Measurements from ENCODE around the gene TRMT44. TPM values are rescaled to one million over a fixed set of nuclear protein-coding genes. Genes with fewer than 3 reads are reported as not detected.

The TRMT44 gene
- total and polyA plus RNA-seq, 8 donors: 1.8 to 39.7 (median 8.4) TPM

DNA sequence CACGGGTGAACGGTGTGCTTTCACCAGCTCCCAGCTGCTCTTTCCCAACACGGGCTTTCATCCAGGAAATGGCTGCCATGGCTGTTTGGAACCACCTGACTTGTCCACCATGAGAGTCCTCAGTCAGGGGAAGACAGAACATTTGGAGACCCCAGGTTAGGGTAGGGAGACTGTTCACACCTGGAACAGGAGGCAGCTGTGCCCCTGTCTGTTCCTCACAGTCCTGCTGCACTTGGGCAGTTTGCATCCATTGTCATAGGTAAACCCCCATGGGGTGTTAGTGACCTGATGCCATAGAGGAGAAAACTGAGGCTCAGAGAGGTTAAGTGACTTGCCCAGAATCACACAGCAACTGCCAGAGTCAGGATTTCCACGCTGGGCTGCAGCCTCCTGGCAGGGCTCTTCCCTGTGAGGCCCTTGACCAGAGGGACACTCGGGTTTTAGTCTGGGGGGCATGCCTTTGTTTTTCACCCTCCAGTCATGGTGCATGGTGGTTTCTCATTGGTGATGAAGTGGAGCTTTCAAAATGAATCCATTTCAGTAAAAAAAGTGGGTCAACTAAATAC, 54.5 kb downstream of the TRMT44 start:
- Histone ChIP-seq H3K4me1 (no peaks in the 10 kb centered on the region), H3K9me3 (no peaks in the 10 kb centered on the region), H3K27ac (no peak overlapping the region), H3K4me3 (no peak overlapping the region), H3K36me3 (no peaks in the 10 kb centered on the region), H3K27me3 (no peaks in the 10 kb centered on the region)
- intact Hi-C loops (cut with DNase I; ENCODE audit: low total_unique reads): no loop called here
- WGBS, 5 donors: 78 to 88% (median 86%) methylated on average over 5 of the region's 5 CpGs
- DNase-seq: no peak
- no peak for TF ChIP-seq CTCF (IDR thresholded peaks at IDR 0.05)

DNA sequence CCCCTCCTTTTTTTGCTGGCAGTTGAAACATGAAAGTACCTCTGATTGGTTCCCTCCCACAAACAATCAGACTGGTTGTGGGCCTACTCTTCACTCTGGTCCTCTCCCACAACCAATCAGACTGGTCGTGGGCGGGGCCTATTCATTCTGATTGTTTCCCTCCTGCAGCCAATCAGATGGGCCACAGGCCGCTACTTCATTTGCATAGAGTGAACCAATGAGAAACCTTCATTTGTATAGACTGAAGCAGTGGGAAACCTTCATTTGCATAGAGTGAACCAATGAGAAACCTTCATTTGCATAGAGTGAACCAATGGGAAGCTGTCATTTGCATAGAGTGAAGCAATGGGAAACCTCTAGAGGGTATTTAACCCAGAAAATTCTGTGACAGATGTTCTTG, 55.2 kb downstream of the TRMT44 start:
- intact Hi-C loops (cut with DNase I; ENCODE audit: low total_unique reads): no loop called here
- H3K4me3 ChIP-seq: no peak overlapping the region
- 85 to 98% (median 93%) methylated on average over 3 of the region's 3 CpGs for whole genome bisulfite sequencing, 5 donors
- no peaks in the 10 kb centered on the region for H3K27me3 ChIP-seq
- DNase-seq: no peak
- H3K36me3 ChIP-seq: no peaks in the 10 kb centered on the region
- H3K4me1 ChIP-seq: no peaks in the 10 kb centered on the region
- no peaks in the 10 kb centered on the region for H3K9me3 ChIP-seq
- H3K27ac ChIP-seq: no peak overlapping the region
- TF ChIP-seq CTCF (IDR thresholded peaks at IDR 0.05) (no peak), POLR2A (IDR thresholded peaks at IDR 0.05) (no peak), POLR2AphosphoS5 (IDR thresholded peaks at IDR 0.05) (no peak), EP300 (IDR thresholded peaks at IDR 0.05) (no peak)

DNA sequence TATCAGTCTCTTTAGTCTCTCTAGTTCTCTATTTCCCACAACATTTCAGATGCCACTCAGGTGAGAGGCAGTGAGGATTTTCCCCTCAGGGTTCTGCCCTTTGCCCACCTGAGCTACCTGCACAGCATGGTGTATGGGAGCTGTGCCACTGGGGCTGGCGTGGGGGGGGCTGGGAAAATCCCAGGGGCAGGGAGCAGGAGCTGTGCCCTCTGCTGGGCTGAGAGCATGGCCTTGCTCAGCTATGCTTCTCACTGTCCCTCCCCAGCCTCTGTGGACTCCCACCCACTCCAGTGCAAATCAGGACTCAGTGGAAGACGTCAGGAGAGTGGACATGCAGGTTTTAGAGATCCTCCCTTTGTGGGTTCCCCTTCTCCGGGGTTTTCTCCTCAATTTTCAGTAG, 57.2 kb downstream of the TRMT44 start:
- WGBS, 5 donors: 81 to 91% (median 86%) methylated on average over 3 of the region's 3 CpGs
- intact Hi-C loops (cut with DNase I; ENCODE audit: low total_unique reads): no loop called here
- no peak for DNase-seq
- Histone ChIP-seq H3K27ac (no peak overlapping the region), H3K9me3 (no peaks in the 10 kb centered on the region), H3K4me1 (no peaks in the 10 kb centered on the region), H3K36me3 (no peaks in the 10 kb centered on the region), H3K27me3 (no peaks in the 10 kb centered on the region), H3K4me3 (no peak overlapping the region)
- TF ChIP-seq EP300 (IDR thresholded peaks at IDR 0.05) (no peak), CTCF (IDR thresholded peaks at IDR 0.05) (no peak), POLR2A (IDR thresholded peaks at IDR 0.05) (no peak), POLR2AphosphoS5 (IDR thresholded peaks at IDR 0.05) (no peak)

DNA sequence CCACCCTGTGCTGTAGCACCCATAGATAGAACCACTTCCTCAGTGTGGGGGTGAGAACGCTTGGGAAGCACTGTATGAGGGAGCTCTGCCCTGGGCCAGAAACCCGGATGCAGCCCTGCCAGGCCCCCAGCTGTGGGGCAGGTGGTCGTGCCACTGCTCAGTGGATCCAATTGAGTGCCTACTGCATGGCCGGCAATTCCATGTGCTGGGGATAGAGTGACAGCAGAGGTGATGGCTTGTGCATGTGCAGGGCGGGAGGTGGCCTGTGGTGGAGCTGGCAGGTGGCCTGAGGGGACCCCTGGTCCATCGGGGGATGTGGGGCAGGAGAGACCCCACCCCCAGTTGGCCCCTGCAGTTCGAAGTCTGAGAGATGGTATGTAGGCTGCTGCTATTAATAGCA, 60.4 kb downstream of the TRMT44 start:
- intact Hi-C loops (cut with DNase I; ENCODE audit: low total_unique reads): no loop called here
- Histone ChIP-seq H3K27me3 (no peaks in the 10 kb centered on the region), H3K36me3 (no peaks in the 10 kb centered on the region), H3K27ac (no peak overlapping the region), H3K4me3 (no peak overlapping the region), H3K4me1 (peaks cover 12 to 19% (median 16%) of the 10 kb centered on the region in 4 donors), H3K9me3 (no peaks in the 10 kb centered on the region)
- TF ChIP-seq POLR2AphosphoS5 (IDR thresholded peaks at IDR 0.05): no peak
- TF ChIP-seq EP300 (IDR thresholded peaks at IDR 0.05): no peak
- no peak for TF ChIP-seq CTCF (IDR thresholded peaks at IDR 0.05)
- TF ChIP-seq POLR2A (IDR thresholded peaks at IDR 0.05): no peak
- DNase-seq: no peak
- 76 to 85% (median 81%) methylated on average over 7 of the region's 7 CpGs for WGBS, 5 donors

All from stomach (tissue), 9 donors.